Left hindlimb (tissue), 1 donor: ENCODE measurements around the gene EPS15.
"Not testable (repeated sequence)": the region's sequence is repeated elsewhere in the genome, so short reads cannot be mapped to it uniquely, and the experiment has no call there.

ENCODE experiments used
- DNase-seq: peaks from one replicate; pipeline ENCODE4 v3.0.0-alpha.2; 2018

EPS15 gene

GRCh38 chr1:51421964-51422363, 97.1 kb downstream of the EPS15 start:
- no peak for DNase-seq

- DNase-seq, result no peak
These were observed 98.0 kb downstream of the EPS15 start for GRCh38 chr1:51420867-51421627.

- no peak for DNase-seq
These were observed 100.6 kb downstream of the EPS15 start for GRCh38 chr1:51418384-51418959.

DNA sequence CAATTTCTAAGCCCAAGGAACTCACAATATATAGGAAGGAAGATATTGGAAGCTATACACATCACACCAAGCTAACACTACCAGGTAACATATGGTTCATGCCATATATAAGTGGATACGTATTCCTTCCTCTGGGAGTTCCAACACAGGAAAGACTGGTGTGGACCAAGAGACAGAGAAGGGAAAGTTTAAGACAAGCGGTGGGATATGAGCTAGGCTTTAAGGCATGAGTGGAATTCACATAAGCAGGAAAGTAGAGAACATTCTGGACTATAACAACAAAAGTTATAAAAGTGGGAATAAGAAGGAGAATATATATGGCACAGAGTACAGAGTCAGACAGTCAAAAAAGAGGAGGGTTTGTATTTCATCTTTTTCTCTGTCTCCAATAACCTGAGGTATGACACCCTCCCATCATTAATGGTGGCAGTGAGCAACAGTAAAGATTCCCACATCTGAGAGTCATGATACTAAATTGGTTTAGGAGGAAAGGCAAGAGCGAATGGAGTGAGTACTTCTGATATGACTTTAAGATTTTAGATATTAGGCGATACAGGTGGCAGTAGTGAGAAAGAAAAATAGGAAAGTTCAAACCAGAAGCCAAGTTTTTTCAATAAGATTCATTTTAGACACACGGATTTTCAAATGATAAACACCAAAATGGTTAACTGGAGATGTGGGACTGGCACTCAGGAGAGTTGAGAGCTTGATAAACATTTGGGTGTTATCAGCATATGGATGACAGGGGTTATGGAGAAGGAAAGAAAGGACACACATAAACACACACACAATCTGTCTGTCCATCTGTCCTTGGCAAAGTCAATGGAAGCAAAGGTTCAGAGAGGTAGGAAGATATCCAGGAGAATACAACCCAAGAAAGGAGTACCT, 101.3 kb downstream of the EPS15 start:
- no peak for DNase-seq

DNA sequence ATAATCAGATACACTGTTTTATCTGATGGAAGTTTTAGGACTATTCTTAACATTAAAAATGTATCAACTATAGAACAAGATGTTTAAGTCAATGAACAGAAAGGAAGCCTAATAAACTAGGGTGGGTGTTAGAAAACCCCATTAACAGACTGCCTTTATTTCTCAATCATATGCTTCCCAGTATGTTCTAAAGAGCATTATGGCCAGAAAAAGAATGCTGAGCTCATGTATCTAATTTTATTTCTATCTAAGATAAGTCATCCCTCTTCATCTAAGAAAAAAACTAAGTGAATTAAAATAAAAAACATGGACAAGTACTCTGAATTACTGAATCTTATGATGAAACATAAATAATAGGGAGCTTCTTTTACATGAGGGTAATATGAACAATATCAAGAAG, 102.2 kb downstream of the EPS15 start:
- DNase-seq, result no peak

GRCh38 chr1:51415963-51416362, 103.1 kb downstream of the EPS15 start:
- DNase-seq, result no peak

DNA sequence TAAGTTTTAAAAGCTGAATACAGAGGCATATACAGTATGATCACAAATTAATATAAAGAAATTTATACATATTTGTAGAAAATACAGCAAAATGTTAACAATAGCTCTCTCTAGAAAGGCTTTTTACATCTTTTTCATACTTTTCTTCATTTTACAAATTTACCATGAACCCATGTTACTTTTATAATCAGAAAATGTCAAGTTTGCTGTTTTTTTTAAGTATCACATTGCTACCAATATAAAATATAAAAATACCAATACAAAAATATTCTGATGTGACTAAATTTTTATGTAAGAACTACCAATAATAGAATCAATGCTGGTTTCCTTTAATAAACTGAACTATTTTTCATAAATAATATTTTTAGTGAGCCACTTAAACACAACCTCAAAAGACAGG, 104.3 kb downstream of the EPS15 start:
- DNase-seq, result no peak

DNA sequence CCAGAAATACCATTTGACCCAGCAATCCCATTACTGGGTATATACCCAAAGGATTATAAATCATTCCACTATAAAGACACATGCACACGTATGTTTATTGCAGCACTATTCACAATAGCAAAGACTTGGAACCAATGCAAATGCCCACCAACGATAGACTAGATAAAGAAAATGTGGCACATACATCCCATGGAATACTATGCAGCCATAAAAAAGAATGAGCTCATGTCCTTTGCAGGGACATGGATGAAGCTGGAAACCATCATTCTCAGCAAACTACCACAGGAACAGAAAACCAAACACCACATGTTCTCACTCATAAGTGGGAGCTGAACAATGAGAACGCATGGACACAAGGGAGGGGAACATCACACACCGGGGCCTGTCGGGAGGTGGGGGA, 107.2 kb downstream of the EPS15 start:
- not testable (repeated sequence) for DNase-seq

GRCh38 chr1:51410568-51411460, 108.3 kb downstream of the EPS15 start:
- DNase-seq, result no peak

GRCh38 chr1:51409755-51410541, 109.1 kb downstream of the EPS15 start:
- not testable (repeated sequence) for DNase-seq

DNA sequence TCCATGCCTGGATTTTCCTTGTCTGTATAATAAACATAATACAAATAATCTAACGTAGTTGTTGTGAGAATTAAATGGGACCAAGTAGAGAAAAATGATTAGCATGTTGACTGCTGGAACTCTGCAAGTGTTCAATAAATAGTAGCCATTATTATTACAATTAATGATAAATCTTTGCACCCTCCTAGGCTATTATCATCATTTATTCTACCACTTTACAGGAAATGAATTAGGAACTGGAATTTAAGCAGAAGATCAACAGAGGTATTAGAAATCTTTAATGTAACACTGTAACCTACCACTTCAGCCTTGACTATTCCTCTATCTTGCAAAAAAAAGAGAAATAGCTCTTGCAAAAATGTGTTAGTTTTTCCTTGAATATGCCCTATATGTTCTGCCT, 126.8 kb downstream of the EPS15 start:
- no peak for DNase-seq

GRCh38 chr1:51390641-51391040, 128.4 kb downstream of the EPS15 start:
- not testable (repeated sequence) for DNase-seq

GRCh38 chr1:51387288-51387687, 131.8 kb downstream of the EPS15 start:
- not testable (repeated sequence) for DNase-seq

DNA sequence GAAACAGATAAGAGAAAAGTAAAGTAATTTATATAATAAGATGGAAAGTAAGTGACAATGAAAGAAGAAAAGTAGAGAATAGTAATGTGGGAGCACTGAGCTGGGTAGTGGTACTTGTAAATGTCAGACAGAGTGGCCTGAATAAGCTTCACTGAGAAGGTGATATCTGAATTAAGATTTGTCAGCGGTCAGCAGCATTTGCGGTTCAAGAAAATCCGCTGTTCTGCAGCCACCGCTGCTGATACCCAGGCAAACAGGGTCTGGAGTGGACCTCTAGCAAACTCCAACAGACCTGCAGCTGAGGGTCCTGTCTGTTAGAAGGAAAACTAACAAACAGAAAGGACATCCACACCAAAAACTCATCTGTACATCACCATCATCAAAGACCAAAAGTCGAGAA, 132.8 kb downstream of the EPS15 start:
- DNase-seq, result not testable (repeated sequence)

DNA sequence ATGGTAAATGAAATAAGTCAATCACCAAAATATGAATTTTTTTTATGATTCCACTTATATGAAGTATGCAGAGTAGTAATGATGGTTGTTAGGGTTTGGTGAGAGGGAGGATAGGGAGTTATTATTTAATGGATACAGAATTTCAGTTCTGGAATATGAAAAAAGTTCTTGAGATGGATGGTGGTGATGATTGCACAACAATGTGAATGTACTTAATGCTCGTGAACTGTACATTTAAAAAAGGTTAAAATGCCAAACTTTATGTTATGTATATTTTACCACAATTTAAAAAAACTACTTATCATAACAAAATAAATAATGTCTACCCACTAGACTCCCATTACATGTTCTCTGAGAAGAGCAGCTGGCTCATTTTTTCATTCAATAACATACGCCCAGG, 133.3 kb downstream of the EPS15 start:
- no peak for DNase-seq

DNA sequence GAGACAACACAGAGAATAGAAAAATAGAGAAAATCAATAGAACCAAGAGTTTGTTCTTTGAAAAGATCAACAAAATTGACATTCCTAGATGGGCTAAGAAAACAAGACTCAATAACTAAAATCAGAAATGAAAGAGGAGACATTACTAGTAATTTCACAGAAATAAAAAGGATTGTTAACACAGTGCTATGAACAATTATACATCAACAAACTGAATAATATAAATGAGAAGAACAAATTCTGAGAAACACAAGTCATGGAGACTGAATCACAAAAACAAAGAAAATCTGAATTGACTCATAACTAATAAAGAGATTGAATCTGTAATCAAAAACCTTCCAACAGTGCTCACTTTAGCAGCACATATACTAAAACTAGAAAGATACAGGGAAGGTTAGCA, 137.1 kb downstream of the EPS15 start:
- no peak for DNase-seq

DNA sequence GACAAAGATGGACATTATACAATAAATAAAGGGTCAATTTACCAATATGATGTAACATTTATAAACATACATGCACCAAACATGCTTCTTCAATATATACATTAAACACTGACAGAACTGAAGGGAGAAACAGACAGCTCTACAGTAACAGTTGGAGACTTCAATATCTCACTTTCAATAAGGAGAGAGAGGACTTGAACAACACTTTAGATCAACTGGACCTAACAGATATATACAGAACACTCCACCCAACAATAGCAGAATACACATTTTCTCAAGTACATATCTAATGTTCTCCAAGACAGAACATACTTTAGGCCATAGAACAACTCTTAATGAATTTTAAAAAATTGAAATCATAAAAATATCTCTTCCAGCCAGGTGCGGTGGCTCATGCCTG, 138.1 kb downstream of the EPS15 start:
- DNase-seq, result no peak

DNA sequence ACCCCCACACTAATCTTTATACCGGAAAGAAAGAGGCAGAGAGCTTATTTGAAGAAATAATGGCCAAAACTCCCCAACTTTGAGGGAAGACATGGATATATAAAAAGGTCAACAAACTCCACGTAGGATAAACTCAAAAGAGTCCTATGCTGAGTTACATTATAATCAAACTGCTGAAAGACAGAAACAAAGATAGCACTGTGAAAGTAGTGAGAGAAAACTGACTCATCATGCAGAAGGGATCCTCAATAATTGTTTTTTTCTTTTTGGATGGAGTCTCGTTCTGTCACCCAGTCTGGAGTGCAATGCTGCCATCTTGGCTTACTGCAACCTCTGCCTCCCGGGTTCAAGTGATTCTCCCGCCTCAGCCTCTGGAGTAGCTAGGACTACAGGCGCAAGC, 140.2 kb downstream of the EPS15 start:
- no peak for DNase-seq

DNA sequence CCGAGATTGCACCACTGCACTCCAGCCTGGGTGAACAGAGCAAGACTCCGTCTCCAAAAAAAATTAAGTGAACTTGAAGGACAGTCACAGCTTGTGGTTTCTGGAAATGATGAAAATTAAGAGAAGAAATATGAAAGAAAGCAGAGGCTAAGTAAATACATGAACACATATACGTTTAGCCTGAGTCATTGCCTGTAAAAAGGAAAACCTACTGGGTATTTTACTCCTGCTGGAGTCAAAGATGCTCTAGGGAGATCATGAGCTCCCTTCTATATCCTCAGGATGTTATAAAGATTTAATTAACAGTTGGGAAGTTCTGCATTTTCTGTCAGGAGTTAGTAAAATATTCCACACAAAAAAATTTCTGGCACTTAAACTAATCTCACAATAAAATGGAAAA, 145.2 kb downstream of the EPS15 start:
- DNase-seq, result no peak

GRCh38 chr1:51372561-51372960, 146.5 kb downstream of the EPS15 start:
- no peak for DNase-seq

DNA sequence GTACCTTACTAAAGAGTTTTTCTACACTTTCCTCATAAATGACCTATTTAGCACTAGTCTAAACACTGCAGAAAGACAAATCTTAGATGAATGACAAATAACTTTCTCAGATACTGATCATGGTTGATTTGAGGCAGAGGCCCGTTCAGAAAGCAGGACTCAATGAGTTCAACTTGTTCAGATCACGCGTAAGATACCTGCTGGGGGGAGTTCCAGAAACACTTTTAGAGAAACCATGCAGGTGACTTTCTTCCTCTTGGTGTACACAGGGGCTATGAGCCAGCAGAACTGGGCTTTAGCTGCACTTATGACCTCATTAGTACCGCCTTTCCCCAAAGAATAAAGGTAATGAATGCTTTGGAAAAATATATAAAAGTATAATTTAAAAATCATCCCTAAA, 149.9 kb downstream of the EPS15 start:
- DNase-seq, result no peak

- DNase-seq, result no peak
These were observed 153.3 kb downstream of the EPS15 start for GRCh38 chr1:51365774-51366173.
